HUDEP-2 (cell line): Measurements from ENCODE around the gene PYURF.

Experiments
- DNase-seq, 76 experiments: peaks; one replicate each; lab custom pipeline; 2025; ENCODE audit not compliant: unreplicated experiment in 76 of 76; lab: John Stamatoyannopoulos, UW

Gene PYURF

GRCh38 chr4:88523325-88524129, at the start of gene PYURF:
Gene PYURF, minus strand, starts transcription at chr4:88523776. Its CDS starts 76 bp downstream, at chr4:88523700.
- DNase-seq: peak in 75 of 76 experiments; percentile 20 to 90 (median 76)

- no peak for DNase-seq
Observed at GRCh38 chr4:88570001-88570400, 46.4 kb upstream of the PYURF start.

GRCh38 chr4:88567591-88567990, 44.0 kb upstream of the PYURF start:
- DNase-seq: no peak

GRCh38 chr4:88549815-88550214, 26.2 kb upstream of the PYURF start:
- no peak for DNase-seq

GRCh38 chr4:88539322-88540068, 15.9 kb upstream of the PYURF start:
- DNase-seq: peak in 64 of 76 experiments; percentile 1 to 78 (median 38)

GRCh38 chr4:88537709-88538108, 14.1 kb upstream of the PYURF start:
- no peak for DNase-seq

GRCh38 chr4:88535090-88535755, 11.6 kb upstream of the PYURF start:
- DNase-seq: no peak

GRCh38 chr4:88533937-88534750, 10.6 kb upstream of the PYURF start:
- DNase-seq: no peak

- DNase-seq: no peak
Observed at GRCh38 chr4:88533088-88533790, 9.7 kb upstream of the PYURF start.

GRCh38 chr4:88531549-88531948, 8.0 kb upstream of the PYURF start:
- DNase-seq: no peak

GRCh38 chr4:88528861-88529260, 5.3 kb upstream of the PYURF start:
- DNase-seq: no peak

GRCh38 chr4:88527787-88528186, 4.2 kb upstream of the PYURF start:
- DNase-seq: no peak

- peak in 6 of 76 experiments; percentile 1 to 18 (median 2) for DNase-seq
Observed at GRCh38 chr4:88526221-88526815, 2.7 kb upstream of the PYURF start.

- DNase-seq: peak in 1 of 76 experiments; percentile 3
Observed at GRCh38 chr4:88524171-88524570, 595 bp upstream of the PYURF start.

- peak in 57 of 76 experiments; percentile 3 to 71 (median 42) for DNase-seq
Observed at GRCh38 chr4:88522702-88523324, 763 bp downstream of the PYURF start.

- no peak for DNase-seq
Observed at GRCh38 chr4:88518911-88519310, 4.7 kb downstream of the PYURF start.

GRCh38 chr4:88517825-88518224, 5.8 kb downstream of the PYURF start:
- DNase-seq: no peak

GRCh38 chr4:88516746-88517145, 6.8 kb downstream of the PYURF start:
- DNase-seq: no peak
